H9 (cell line): ENCODE measurements around the gene MAN1A2. TPM values are rescaled to one million over a fixed set of nuclear protein-coding genes. Genes with fewer than 3 reads are reported as not detected.

ENCODE experiments used
- DNase-seq: peaks from one replicate; pipeline ENCODE4 v3.0.0-alpha.2; 2017
- H2AFZ ChIP-seq: one replicate; pipeline ENCODE4 v1.6.1; 2013; ENCODE audit warnings: mild to moderate bottlenecking, low read length, control low read depth, moderate library complexity
- H2AK5ac ChIP-seq: 2 replicates; pipeline ENCODE4 v1.6.1; 2013; ENCODE audit warnings: low read length, control low read depth, mixed read lengths; ENCODE audit not compliant: insufficient read length
- H2BK120ac ChIP-seq: one replicate; pipeline ENCODE4 v1.6.1; 2013; ENCODE audit warnings: low read depth, mild to moderate bottlenecking, low read length, control low read depth, inconsistent platforms; ENCODE audit not compliant: poor library complexity, severe bottlenecking
- H2BK12ac ChIP-seq: 2 replicates; pipeline ENCODE4 v1.6.1; 2013; ENCODE audit warnings: low read length, control low read depth, mixed read lengths, low read depth; ENCODE audit not compliant: insufficient read length
- H2BK15ac ChIP-seq: 2 replicates; pipeline ENCODE4 v1.6.1; 2013; ENCODE audit warnings: low read depth, low read length, control low read depth
- H2BK20ac ChIP-seq: one replicate; pipeline ENCODE4 v1.6.1; 2013; ENCODE audit warnings: low read depth, mild to moderate bottlenecking, low read length, control low read depth, inconsistent platforms; ENCODE audit not compliant: poor library complexity, severe bottlenecking
- H2BK5ac ChIP-seq: 2 replicates; pipeline ENCODE4 v1.6.1; 2013; ENCODE audit warnings: low read length, control low read depth, mixed read lengths; ENCODE audit not compliant: insufficient read length
- H3K14ac ChIP-seq: 2 replicates; pipeline ENCODE4 v1.6.1; 2013; ENCODE audit warnings: low read length, control low read depth; ENCODE audit not compliant: insufficient read depth
- H3K18ac ChIP-seq: 2 replicates; pipeline ENCODE4 v1.6.1; 2013; ENCODE audit warnings: low read depth, mild to moderate bottlenecking, mixed read lengths, low read length, control low read depth; ENCODE audit not compliant: insufficient read length
- H3K23ac ChIP-seq: 2 replicates; pipeline ENCODE4 v1.6.1; 2013; ENCODE audit warnings: low read length, control low read depth, mixed read lengths, low read depth; ENCODE audit not compliant: insufficient read length
- H3K23me2 ChIP-seq: 2 replicates; pipeline ENCODE4 v1.6.1; 2013; ENCODE audit warnings: low read depth, mild to moderate bottlenecking, mixed read lengths, low read length, control low read depth; ENCODE audit not compliant: insufficient read length, poor library complexity, severe bottlenecking
- H3K27ac ChIP-seq: 2 replicates; pipeline ENCODE4 v1.5.1; 2013; ENCODE audit warnings: low read length, control low read depth, mixed read lengths, low read depth; ENCODE audit not compliant: insufficient read length
- H3K27me3 ChIP-seq: 2 replicates; pipeline ENCODE4 v1.6.1; 2013; ENCODE audit warnings: low read length, control low read depth, inconsistent platforms; ENCODE audit not compliant: insufficient read depth
- H3K4ac ChIP-seq: 2 replicates; pipeline ENCODE4 v1.6.1; 2013; ENCODE audit warnings: low read depth, mild to moderate bottlenecking, control low read depth, inconsistent platforms, low read length, moderate library complexity
- H3K4me1 ChIP-seq: 2 replicates; pipeline ENCODE4 v1.6.1; 2013; ENCODE audit warnings: low read length, control low read depth, inconsistent platforms; ENCODE audit not compliant: insufficient read depth
- H3K4me2 ChIP-seq: 2 replicates; pipeline ENCODE4 v1.6.1; 2013; ENCODE audit warnings: low read length, control low read depth, mixed read lengths; ENCODE audit not compliant: insufficient read length, insufficient read depth
- H3K56ac ChIP-seq: 2 replicates; pipeline ENCODE4 v1.6.1; 2013; ENCODE audit warnings: low read depth, mild to moderate bottlenecking, mixed read lengths, low read length, control low read depth; ENCODE audit not compliant: insufficient read length
- H3K79me1 ChIP-seq: 2 replicates; pipeline ENCODE4 v1.6.1; 2013; ENCODE audit warnings: low read depth, mild to moderate bottlenecking, moderate library complexity, low read length, control low read depth, inconsistent platforms; ENCODE audit not compliant: insufficient read depth, poor library complexity, severe bottlenecking
- H3K79me2 ChIP-seq: 2 replicates; pipeline ENCODE4 v1.6.1; 2013; ENCODE audit warnings: low read length, control low read depth, inconsistent platforms; ENCODE audit not compliant: insufficient read depth
- H3K9ac ChIP-seq: 2 replicates; pipeline ENCODE4 v1.6.1; 2013; ENCODE audit warnings: low read length, control low read depth, mixed read lengths; ENCODE audit not compliant: insufficient read length; ENCODE audit errors: extremely low read depth
- H3K9me3 ChIP-seq: one replicate; pipeline ENCODE4 v1.6.1; 2013; ENCODE audit warnings: low read depth, low read length, inconsistent platforms; ENCODE audit not compliant: control insufficient read depth
- H3T11ph ChIP-seq: one replicate; pipeline ENCODE4 v1.6.1; 2013; ENCODE audit warnings: mild to moderate bottlenecking, low read length, control low read depth, inconsistent platforms
- H4K20me1 ChIP-seq: one replicate; pipeline ENCODE4 v1.6.1; 2013; ENCODE audit not compliant: control insufficient read depth, insufficient read length, insufficient read depth
- H4K5ac ChIP-seq: 2 replicates; pipeline ENCODE4 v1.6.1; 2013; ENCODE audit warnings: low read depth, mild to moderate bottlenecking, mixed read lengths, low read length, control low read depth; ENCODE audit not compliant: insufficient read length
- H4K8ac ChIP-seq: replicated peaks from 2 replicates; pipeline ENCODE4 v1.6.1; 2013; ENCODE audit warnings: low read length, control low read depth, mixed read lengths, low read depth; ENCODE audit not compliant: insufficient read length
- H4K91ac ChIP-seq: 2 replicates; pipeline ENCODE4 v1.6.1; 2013; ENCODE audit warnings: low read depth, mild to moderate bottlenecking, moderate library complexity, mixed read lengths, low read length, control low read depth; ENCODE audit not compliant: insufficient read length
- H3K27ac Mint-ChIP-seq, 3 experiments: 2 replicates in 2 of 3; 3 replicates in 1 of 3; pipeline ENCODE4 v1.8.0; 2020 to 2021; ENCODE audit warnings: mixed read lengths in 3 of 3, mild to moderate bottlenecking in 1 of 3, moderate library complexity in 1 of 3
- H3K27me3 Mint-ChIP-seq: 2 replicates; pipeline ENCODE4 v1.8.0; 2021; ENCODE audit warnings: low read depth, mild to moderate bottlenecking, moderate library complexity, mixed read lengths
- H3K36me3 Mint-ChIP-seq, 3 experiments: 2 replicates in 2 of 3; 3 replicates in 1 of 3; pipeline ENCODE4 v1.8.0; 2020 to 2021; ENCODE audit warnings: low read depth in 3 of 3, mixed read lengths in 3 of 3; ENCODE audit not compliant: insufficient read depth in 1 of 3
- H3K4me1 Mint-ChIP-seq, 2 experiments: 2 replicates each; pipeline ENCODE4 v1.8.0; 2020; ENCODE audit warnings: mixed read lengths in 2 of 2
- H3K4me3 Mint-ChIP-seq, 2 experiments: 2 replicates in 1 of 2; 3 replicates in 1 of 2; pipeline ENCODE4 v1.8.0; 2020 to 2021; ENCODE audit warnings: mild to moderate bottlenecking in 2 of 2, mixed read lengths in 2 of 2, moderate library complexity in 1 of 2
- H3K9me3 Mint-ChIP-seq, 2 experiments: 2 replicates in 1 of 2; 3 replicates in 1 of 2; pipeline ENCODE4 v1.8.0; 2020; ENCODE audit warnings: mild to moderate bottlenecking in 2 of 2, mixed read lengths in 2 of 2, moderate library complexity in 1 of 2
- CTCF ChIP-seq: fragments of 200-600 bp; sonication (generic); conservative IDR thresholded peaks from 3 replicates; pipeline ENCODE4 v1.8.0; 2021; ENCODE audit warnings: antibody characterized with exemption, mild to moderate bottlenecking
- total RNA-seq: library from RNA; stranded (reverse); gene quantifications from 2 replicates; pipeline ENCODE4 v1.2.1, GENCODE V29; 2021

MAN1A2 gene
- total RNA-seq, 1 experiment from 2014 or later: 24.0 TPM

DNA sequence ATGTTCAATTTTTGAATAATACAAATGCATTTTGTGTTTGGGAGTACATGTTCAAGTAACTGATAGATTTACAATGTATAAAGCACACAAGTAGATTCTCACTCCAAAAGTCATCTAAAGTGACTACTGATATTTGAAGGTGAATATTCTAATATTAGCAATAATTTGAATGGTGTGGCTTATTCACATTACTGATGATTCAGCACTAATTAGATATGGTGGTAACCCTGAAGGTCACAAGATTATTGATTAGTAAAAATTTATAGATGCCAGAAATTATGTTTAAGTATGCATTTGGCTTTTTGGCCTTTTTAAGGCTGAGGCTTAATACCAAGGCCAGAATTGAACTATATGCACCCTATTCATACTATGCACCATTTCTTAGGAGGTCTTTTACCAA, 186.2 kb downstream of the MAN1A2 start:
- Histone ChIP-seq H2BK12ac (no peak overlapping the region), H3K18ac (no peak overlapping the region), H3T11ph (no peak overlapping the region), H3K4me1 (no peaks in the 10 kb centered on the region), H3K9ac (no peak overlapping the region), H3K56ac (no peak overlapping the region), H3K27me3 (no peaks in the 10 kb centered on the region), H2AK5ac (no peak overlapping the region), H3K4ac (no peak overlapping the region), H2BK20ac (no peak overlapping the region), H3K23me2 (no peaks in the 10 kb centered on the region), H4K5ac (no peak overlapping the region), H3K9me3 (no peaks in the 10 kb centered on the region), H3K23ac (no peak overlapping the region), H4K8ac (no peak overlapping the region), H2BK5ac (no peak overlapping the region), H3K79me2 (no peaks in the 10 kb centered on the region), H2BK15ac (no peak overlapping the region), H3K14ac (no peak overlapping the region), H3K4me2 (no peak overlapping the region), H3K27ac (no peak overlapping the region), H2AFZ (no peak overlapping the region), H4K20me1 (no peaks in the 10 kb centered on the region), H3K79me1 (no peaks in the 10 kb centered on the region), H2BK120ac (no peak overlapping the region), H4K91ac (no peak overlapping the region)
- no peak for DNase-seq
- no peak for TF ChIP-seq CTCF
- Mint-ChIP-seq H3K36me3 (peaks cover 0 to 5% (median 0%) of the 10 kb centered on the region in 3 experiments; a peak in 3 of 7 replicates), H3K4me3 (no peak overlapping the region), H3K9me3 (peaks cover 4 to 6% of the 10 kb centered on the region in 2 experiments; a peak in 3 of 5 replicates), H3K4me1 (no peaks in the 10 kb centered on the region), H3K27ac (no peak overlapping the region), H3K27me3 (no peaks in the 10 kb centered on the region; the same call in 1 of the 2 replicates)
